B cell (primary cell): ENCODE results near the gene DSN1.

Source experiments
- CTCF ChIP-seq: fragments of 200-600 bp; IDR thresholded peaks from one replicate; pipeline ENCODE4 v1.8.0; 2022; ENCODE audit warnings: antibody characterized with exemption, mild to moderate bottlenecking
- EZH2 ChIP-seq: IDR thresholded peaks from 2 replicates; pipeline ENCODE4 v1.6.1; 2012; ENCODE audit warnings: borderline replicate concordance, low read depth, mild to moderate bottlenecking, moderate library complexity, low read length; ENCODE audit not compliant: insufficient read depth, poor library complexity, severe bottlenecking

- TF ChIP-seq EZH2 (no peak), CTCF (no peak)
These were observed 48.4 kb upstream of the DSN1 start for GRCh38 chr20:36821964-36822437.
